ENCODE data around the gene P2RX2. TPM values are rescaled to one million over a fixed set of nuclear protein-coding genes. Genes with fewer than 3 reads are reported as not detected.

Gene P2RX2
- total RNA-seq, 1 donor from 2014 or later = not detected

GRCh38 chr12:132576701-132577100, 41.9 kb upstream of the P2RX2 start:
- TF ChIP-seq EZH2phosphoT487 (IDR thresholded peaks at IDR 0.05) = no peak
- TF ChIP-seq CTCF (IDR thresholded peaks at IDR 0.05) = no peak
- TF ChIP-seq EZH2 (IDR thresholded peaks at IDR 0.05) = no peak
- no peaks in the 10 kb centered on the region for H3K79me2 ChIP-seq (ENCODE audit: low read depth)
- no peak overlapping the region for H2AFZ ChIP-seq (replicated peaks)
- no peak overlapping the region for H3K4me2 ChIP-seq
- no peaks in the 10 kb centered on the region for H3K4me1 ChIP-seq
- H3K4me3 ChIP-seq = no peak overlapping the region
- peaks cover 9% of the 10 kb centered on the region for H3F3A ChIP-seq (ENCODE audit: low read depth)
- Mint-ChIP-seq H3K36me3 (peaks cover 6% of the 10 kb centered on the region), H3K27me3 (ENCODE audit: insufficient read depth, low read depth) (peaks cover 11% of the 10 kb centered on the region), H3K4me1 (no peaks in the 10 kb centered on the region), H3K4me3 (no peak overlapping the region), H3K9me3 (no peaks in the 10 kb centered on the region), H3K27ac (no peak overlapping the region)
- no peak for DNase-seq (ENCODE audit: low spot score)
- H3K27me3 ChIP-seq = peaks cover 16% of the 10 kb centered on the region
- no peak overlapping the region for H3K9ac ChIP-seq
- peaks cover 79% of the 10 kb centered on the region for H4K20me1 ChIP-seq (ENCODE audit: low read depth)
- H3K9me3 ChIP-seq (ENCODE audit: low read depth) = no peaks in the 10 kb centered on the region
- no peak overlapping the region for H3K27ac ChIP-seq
- no peaks in the 10 kb centered on the region for H3K36me3 ChIP-seq

- no peaks in the 10 kb centered on the region for H3K9me3 ChIP-seq (ENCODE audit: low read depth)
- no peaks in the 10 kb centered on the region for H3K79me2 ChIP-seq (ENCODE audit: low read depth)
- Mint-ChIP-seq H3K36me3 (peaks cover 6% of the 10 kb centered on the region), H3K4me3 (no peak overlapping the region), H3K4me1 (no peaks in the 10 kb centered on the region), H3K27me3 (ENCODE audit: insufficient read depth, low read depth) (peaks cover 11% of the 10 kb centered on the region), H3K27ac (no peak overlapping the region), H3K9me3 (no peaks in the 10 kb centered on the region)
- H3K27ac ChIP-seq = no peak overlapping the region
- DNase-seq (ENCODE audit: low spot score) = no peak
- no peak overlapping the region for H3K4me3 ChIP-seq
- H4K20me1 ChIP-seq (ENCODE audit: low read depth) = peaks cover 79% of the 10 kb centered on the region
- no peaks in the 10 kb centered on the region for H3K36me3 ChIP-seq
- peaks cover 1% of the 10 kb centered on the region for H3K4me1 ChIP-seq
- TF ChIP-seq EZH2phosphoT487 (IDR thresholded peaks at IDR 0.05) = no peak
- TF ChIP-seq CTCF (IDR thresholded peaks at IDR 0.05) = no peak
- TF ChIP-seq EZH2 (IDR thresholded peaks at IDR 0.05) = no peak
- no peak overlapping the region for H2AFZ ChIP-seq (replicated peaks)
- no peak overlapping the region for H3K4me2 ChIP-seq
- no peak overlapping the region for H3K9ac ChIP-seq
- H3K27me3 ChIP-seq = peaks cover 23% of the 10 kb centered on the region
- peaks cover 10% of the 10 kb centered on the region for H3F3A ChIP-seq (ENCODE audit: low read depth)
These were observed 41.2 kb upstream of the P2RX2 start for GRCh38 chr12:132577191-132577920.

GRCh38 chr12:132578118-132578517, 40.5 kb upstream of the P2RX2 start:
- H2AFZ ChIP-seq (replicated peaks) = no peak overlapping the region
- H3K9ac ChIP-seq = no peak overlapping the region
- no peak for TF ChIP-seq EZH2 (IDR thresholded peaks at IDR 0.05)
- no peak for TF ChIP-seq CTCF (IDR thresholded peaks at IDR 0.05)
- peaks cover 79% of the 10 kb centered on the region for H4K20me1 ChIP-seq (ENCODE audit: low read depth)
- H3K9me3 ChIP-seq (ENCODE audit: low read depth) = no peaks in the 10 kb centered on the region
- Mint-ChIP-seq H3K27me3 (ENCODE audit: insufficient read depth, low read depth) (peaks cover 13% of the 10 kb centered on the region), H3K4me1 (no peaks in the 10 kb centered on the region), H3K36me3 (peaks cover 6% of the 10 kb centered on the region), H3K9me3 (no peaks in the 10 kb centered on the region), H3K4me3 (no peak overlapping the region), H3K27ac (no peak overlapping the region)
- H3K4me3 ChIP-seq = no peak overlapping the region
- no peak overlapping the region for H3K4me2 ChIP-seq
- no peak for DNase-seq (ENCODE audit: low spot score)
- H3F3A ChIP-seq (ENCODE audit: low read depth) = peaks cover 14% of the 10 kb centered on the region
- peaks cover 8% of the 10 kb centered on the region for H3K4me1 ChIP-seq
- H3K27me3 ChIP-seq = peaks cover 31% of the 10 kb centered on the region
- no peak overlapping the region for H3K27ac ChIP-seq
- no peaks in the 10 kb centered on the region for H3K36me3 ChIP-seq
- H3K79me2 ChIP-seq (ENCODE audit: low read depth) = no peaks in the 10 kb centered on the region

All from neural progenitor cell (in vitro differentiated cells).